CD4-positive, alpha-beta T cell treated with Interferon alpha-2 for 1 hour (primary cell): ENCODE measurements around the gene RGL3.
"Not testable (repeated sequence)": the region's sequence is repeated elsewhere in the genome, so short reads cannot be mapped to it uniquely, and the experiment has no call there.

Source experiments
- DNase-seq, 2 donors: peaks; one replicate each; pipeline ENCODE4 v3.0.0-alpha.2; 2020 to 2022

RGL3 gene

GRCh38 chr19:11416346-11417052, 2.6 kb downstream of the RGL3 start:
- DNase-seq: no peak

DNA sequence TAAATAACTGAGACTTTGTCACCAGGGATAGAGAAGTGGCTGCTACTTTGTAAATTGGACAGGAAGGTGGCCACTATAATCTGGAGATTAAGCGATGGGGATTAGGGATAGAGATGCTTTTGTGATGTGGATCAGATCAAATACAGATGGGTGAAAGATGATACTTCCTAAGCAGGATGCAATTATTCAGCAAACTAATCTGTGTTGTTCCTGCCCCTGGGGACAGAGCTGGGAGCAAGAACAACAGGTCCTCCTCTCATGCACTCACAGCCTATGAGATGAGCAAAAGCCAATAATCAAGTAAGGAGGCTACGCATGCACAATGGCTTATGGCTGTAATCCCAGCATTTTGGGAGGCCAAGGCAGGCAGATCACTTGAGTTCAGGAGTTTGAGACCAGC, 4.6 kb downstream of the RGL3 start:
- DNase-seq: no peak

GRCh38 chr19:11410682-11411081, 8.4 kb downstream of the RGL3 start:
- DNase-seq: no peak

- no peak for DNase-seq
These were observed 10.5 kb downstream of the RGL3 start for GRCh38 chr19:11408591-11408990.

DNA sequence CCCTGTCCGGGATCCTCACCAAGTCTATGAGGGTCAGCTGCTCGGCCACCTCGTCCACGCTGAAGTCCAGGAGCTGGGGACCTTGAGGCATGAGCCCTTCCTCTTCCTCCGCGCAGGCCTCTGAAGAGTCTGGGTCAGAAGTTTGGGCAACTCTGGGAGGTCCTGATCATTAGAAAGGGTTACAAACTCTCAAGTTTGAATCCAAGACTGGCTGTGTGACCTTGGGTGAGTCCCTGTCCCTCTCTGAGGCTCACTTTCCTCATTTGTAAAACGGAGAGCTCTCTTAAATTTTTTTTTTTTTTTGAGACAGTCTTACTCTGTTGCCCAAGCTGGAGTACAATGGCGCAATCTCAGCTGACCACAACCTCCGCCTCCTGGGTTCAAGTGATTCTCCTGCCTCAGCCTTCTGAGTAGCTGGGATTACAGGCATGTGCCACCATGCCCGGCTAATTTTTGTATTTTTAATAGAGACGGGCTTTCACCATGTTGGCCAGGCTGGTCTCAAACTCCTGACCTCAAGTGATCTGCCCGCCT, 12.3 kb downstream of the RGL3 start:
- DNase-seq: not testable (repeated sequence)

- peak; percentile 22 to 36 for DNase-seq
These were observed 13.1 kb downstream of the RGL3 start for GRCh38 chr19:11405846-11406643.

DNA sequence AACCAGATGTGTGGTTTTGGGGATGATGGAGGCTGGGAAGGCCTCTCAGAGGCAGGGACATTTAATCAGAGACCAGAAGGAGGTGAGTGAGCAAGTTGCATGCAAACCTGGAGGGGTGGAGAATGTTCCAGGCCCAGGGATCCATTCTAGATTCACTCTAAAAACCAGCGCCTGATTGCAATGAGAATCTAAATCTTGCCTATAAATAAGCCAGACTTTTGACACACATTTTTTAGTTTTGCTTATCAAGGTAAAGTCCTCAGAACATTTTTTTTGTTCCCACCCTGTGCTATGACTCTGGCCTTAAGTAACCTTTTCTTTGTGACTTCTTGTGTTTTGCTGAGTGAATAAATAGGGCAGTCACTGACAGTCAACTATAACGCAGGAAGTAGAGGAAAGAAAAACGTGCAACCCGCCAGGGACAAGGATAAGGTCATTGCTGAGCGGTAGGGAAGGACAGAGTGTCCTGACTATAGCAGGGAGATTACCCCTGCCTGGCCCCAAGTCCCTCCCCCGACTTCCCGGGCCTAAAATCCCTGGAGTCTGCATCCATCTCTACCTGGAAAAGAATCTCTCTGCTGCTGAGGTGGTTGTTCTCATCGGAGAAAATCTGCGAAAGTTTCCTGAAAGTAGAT, 14.4 kb downstream of the RGL3 start:
- no peak for DNase-seq

DNA sequence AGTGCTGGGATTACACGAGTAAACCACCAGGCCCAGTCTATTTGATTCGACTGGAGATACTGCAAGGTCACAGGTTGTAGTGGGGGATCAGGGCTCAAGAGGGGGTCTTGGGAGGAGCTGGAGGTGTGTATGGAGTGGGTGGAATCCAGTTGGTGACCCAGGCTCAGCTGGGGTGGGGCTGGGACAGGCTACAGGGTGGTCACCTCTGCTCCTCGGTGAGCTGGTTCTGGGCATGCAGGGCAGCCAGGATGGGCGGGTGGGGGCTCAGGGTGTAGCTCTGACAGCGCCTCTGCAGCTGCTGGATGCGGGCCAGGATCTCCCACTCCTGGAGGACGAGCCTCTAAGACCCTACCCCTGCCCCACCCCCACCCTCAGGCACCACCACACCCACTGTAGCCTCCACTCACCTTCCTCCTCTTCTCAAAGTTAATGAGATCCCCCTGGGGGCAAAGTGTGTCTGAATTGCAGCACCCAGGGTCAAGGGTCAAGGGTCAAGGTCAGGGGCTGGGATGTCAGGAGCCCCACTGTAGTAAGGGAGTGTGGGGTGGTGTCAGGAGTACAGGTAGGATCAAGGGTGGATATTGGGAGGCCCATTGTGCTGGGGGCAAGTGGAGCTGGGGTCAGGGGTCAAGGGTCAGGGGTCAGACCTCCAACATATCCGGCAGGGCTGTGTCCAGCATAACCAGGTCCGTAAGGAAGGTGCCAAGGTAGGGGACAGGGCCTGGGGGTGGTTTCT, 17.1 kb downstream of the RGL3 start:
- DNase-seq: no peak

DNA sequence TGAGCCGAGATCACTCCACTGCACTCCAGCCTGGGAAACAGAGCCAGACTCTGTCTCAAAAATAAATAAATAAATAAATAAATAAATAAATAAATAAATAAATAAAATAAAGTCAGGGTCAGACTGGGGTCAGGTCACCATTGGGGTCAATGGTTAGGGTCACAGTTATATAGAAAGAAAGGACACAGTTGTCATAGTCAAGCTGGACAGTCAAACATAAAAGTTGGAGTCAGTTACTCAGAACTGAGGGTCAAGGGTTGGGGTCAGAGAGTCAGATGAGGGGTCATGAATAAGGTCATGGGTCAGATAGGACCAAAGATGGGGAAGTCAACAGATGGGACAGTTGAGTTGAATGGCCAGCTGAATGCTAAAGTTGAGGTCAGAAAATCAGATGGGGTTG, 18.3 kb downstream of the RGL3 start:
- DNase-seq: no peak

GRCh38 chr19:11399667-11400066, 19.4 kb downstream of the RGL3 start:
- DNase-seq: no peak

- no peak for DNase-seq
These were observed 22.0 kb downstream of the RGL3 start for GRCh38 chr19:11397089-11397610.

DNA sequence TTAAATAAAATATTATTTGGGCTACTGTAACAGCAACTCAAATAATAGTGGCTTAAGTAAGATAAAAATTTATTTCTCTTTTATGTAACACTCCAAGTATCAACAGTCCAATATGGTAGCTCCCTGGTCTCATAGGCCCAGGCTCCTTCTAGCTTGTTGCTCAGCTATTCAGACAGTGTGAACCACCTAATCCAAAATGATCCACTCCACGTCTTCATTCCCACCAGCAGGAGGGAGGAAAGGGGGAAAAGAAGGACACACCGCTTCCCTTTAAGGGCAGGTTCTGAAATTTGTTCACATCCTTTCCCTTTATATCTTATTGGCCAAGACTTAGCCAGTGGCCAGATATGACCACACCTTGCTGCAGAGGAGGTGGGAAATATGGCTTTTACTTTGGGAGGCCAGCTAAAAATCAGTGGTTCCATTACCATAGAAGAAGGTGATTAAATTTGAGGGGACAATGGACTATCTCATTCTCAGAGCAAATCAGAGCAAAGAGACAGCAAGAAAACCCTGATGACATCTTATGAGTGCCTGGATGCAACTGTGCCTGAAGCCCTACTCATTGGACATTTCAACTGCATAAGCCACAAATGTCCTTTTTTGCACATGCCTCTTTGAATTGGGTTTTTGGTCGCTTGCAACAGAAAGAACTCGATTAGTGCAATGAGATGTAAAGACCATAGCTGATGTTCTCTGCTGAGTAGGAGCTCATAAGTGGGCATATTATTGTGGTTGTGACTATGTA, 28.0 kb downstream of the RGL3 start:
- DNase-seq: no peak

DNA sequence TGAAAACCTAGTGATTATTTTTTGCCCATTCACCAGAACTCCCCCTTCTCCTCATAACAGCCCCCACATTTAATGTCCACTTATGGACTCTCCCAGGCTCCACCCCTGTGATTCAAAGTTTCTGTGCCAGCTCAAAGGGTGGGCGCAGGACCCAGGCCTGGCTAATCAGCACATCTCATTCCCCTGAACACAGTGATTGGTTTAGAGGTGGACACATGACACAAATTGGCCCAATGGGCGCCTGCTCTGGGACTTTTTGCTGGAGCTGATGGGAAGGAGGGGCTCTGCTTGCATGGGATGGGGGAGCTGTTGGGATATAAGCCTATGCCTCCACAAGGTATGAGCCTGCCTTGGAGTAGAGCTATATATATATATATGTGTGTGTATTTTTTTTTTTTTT, 28.8 kb downstream of the RGL3 start:
- no peak for DNase-seq

GRCh38 chr19:11387162-11388034, 31.7 kb downstream of the RGL3 start:
- peak; percentile 13 to 27 for DNase-seq

DNA sequence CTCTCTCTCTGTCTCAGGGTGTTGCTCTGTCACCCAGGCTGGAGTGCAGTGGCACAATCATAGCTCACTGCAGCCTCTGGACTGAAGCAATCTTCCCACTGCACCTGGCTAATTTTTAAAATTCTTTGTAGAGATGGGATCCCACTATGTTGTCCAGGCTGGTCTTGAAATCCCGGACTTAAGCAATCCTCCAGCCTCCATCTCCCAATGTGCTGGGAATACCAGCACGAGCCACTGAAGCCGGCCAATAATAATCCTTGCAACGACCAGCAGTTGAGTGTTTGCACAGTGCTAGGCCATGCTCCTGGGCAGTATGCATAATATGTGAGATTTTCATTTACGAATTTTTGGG, 34.4 kb downstream of the RGL3 start:
- DNase-seq: no peak

DNA sequence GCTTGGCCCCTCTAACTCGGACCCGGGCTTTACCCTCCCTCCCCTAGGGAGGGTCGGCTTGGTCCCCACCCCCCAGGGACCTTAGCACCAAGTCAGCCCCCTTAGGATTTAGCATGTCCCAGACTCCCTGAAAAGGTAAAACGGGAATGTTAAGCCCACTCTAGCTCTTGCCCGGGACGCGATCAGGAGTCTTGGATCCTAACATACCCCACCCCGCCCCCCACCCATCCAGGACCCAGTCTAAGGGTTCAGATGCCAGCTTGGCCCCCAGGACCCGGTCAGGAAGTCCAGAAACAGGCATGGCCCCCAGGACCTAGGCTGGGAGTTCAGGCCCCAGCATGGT, 35.4 kb downstream of the RGL3 start:
- no peak for DNase-seq

DNA sequence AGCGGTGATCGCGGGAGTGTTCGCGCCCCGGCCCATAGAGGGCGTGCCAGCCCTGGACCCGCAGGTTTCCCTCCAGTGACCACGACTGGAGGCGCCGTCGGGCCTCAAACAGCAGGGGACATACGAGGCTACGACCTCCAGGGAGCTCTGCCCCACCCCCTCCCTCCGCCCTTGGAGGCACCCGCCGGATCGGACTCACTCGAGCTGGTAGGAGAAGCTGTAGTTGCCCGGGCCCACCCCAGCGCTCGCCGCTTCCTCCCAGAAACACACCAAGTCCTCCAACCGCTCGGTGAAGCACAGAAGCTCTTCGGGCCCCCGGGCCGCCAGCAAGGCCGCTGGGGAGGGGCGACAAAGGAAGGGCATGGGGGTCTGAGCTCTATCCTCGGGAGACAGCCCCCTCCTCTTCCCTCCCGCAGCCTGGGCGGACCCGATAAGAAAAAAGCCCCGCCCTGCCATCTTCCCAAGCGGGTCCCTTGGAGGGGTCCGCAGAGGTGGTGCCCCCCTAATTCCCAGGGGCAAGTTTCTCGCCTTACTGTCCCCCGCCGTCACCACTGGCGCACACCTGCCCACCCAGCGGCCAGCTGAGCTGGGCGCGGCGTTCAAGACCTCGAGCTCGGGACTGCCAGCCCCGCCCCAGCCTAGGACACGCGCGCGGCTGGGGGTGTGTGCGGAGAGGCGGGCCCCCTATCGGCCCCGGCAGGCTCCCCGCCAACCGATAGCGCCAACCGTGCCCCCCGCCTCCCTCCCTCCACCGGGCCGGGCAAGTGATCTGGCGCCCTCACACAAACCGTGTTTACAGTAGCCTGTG, 36.0 kb downstream of the RGL3 start:
- peak; percentile 47 to 53 for DNase-seq

DNA sequence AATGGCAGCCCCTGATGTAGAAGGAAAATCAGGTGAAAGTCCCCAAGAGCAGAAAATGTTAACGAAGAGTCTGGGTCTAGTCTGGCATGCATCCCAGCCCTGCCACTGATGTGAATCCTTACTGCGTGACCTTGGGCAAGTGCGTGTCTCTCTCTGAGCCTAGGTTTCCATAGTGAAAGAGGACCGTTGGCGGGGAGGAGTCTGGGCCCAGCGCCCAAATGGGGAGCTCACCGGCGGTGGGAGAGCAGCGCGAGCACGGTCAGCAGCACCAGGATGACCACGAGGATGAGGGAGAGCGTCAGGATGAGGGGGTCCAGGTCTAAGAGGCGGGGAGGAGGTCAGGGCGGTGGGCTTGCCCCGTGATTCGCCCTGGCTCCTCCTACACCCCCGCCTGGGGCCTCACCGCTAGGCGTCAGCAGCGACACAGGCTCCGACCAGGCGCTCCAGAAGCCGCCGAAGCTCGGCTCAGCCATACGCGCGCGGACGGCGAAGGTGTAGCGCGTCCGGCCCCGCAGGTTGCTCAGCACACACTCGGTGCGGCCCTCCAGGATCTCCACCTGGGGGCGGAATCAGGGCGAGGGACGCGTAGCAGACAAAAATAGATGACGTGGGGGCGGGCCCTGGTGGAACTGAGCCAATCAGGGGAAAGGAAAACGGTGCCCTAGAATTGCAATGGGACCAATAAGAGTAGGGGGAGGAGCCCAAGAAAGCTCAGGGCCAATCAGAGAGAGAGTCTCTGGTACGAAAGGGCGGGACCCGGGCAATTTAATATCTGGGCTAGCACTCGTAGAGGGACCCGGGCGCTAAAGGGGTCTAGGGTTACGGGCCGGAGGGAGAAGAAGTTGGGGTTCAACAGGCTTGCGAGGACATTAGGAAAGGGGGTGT, 38.2 kb downstream of the RGL3 start:
- DNase-seq: peak; percentile 98 to 99

GRCh38 chr19:11379857-11380350, 39.2 kb downstream of the RGL3 start:
- DNase-seq: no peak
